Stimulated activated CD4-positive, alpha-beta T cell treated with anti-CD3 and anti-CD28 coated beads, TNF-alpha, amount 100 ng/mL, for 4 hours (primary cell): Measurements from ENCODE around the gene TDP2.
"Not testable (repeated sequence)": the region's sequence is repeated elsewhere in the genome, so short reads cannot be mapped to it uniquely, and the experiment has no call there.

Source experiments
- DNase-seq, 3 experiments: peaks; one replicate each; pipeline ENCODE4 v3.0.0-alpha.2; 2020; ENCODE audit warnings: low read depth in 3 of 3

The TDP2 gene

GRCh38 chr6:24650365-24650764 is 16.3 kb downstream of the TDP2 start:
- no peak for DNase-seq

GRCh38 chr6:24649691-24650090 is 17.0 kb downstream of the TDP2 start:
- no peak for DNase-seq

GRCh38 chr6:24648276-24648675 is 18.4 kb downstream of the TDP2 start:
- DNase-seq, result no peak

GRCh38 chr6:24646771-24647170 is 19.9 kb downstream of the TDP2 start:
- no peak for DNase-seq

GRCh38 chr6:24644377-24644776 is 22.3 kb downstream of the TDP2 start:
- no peak for DNase-seq

GRCh38 chr6:24643920-24644319 is 22.8 kb downstream of the TDP2 start:
- DNase-seq, result no peak

- DNase-seq, result no peak
These were observed 24.6 kb downstream of the TDP2 start for GRCh38 chr6:24642061-24642460.

- DNase-seq, result not testable (repeated sequence)
These were observed 26.1 kb downstream of the TDP2 start for GRCh38 chr6:24640631-24641030.

GRCh38 chr6:24640166-24640565 is 26.5 kb downstream of the TDP2 start:
- no peak for DNase-seq

GRCh38 chr6:24636681-24637080 is 30.0 kb downstream of the TDP2 start:
- DNase-seq, result no peak

GRCh38 chr6:24632573-24632972 is 34.1 kb downstream of the TDP2 start:
- no peak for DNase-seq

- DNase-seq, result no peak
These were observed 35.0 kb downstream of the TDP2 start for GRCh38 chr6:24631671-24632070.

GRCh38 chr6:24630856-24631505 is 35.7 kb downstream of the TDP2 start:
- DNase-seq, result no peak

- DNase-seq, result no peak
These were observed 44.9 kb downstream of the TDP2 start for GRCh38 chr6:24621626-24622289.

GRCh38 chr6:24620637-24621036 is 46.1 kb downstream of the TDP2 start:
- DNase-seq, result no peak

GRCh38 chr6:24619661-24620060 is 47.0 kb downstream of the TDP2 start:
- no peak for DNase-seq

GRCh38 chr6:24614648-24615047 is 52.1 kb downstream of the TDP2 start:
- no peak for DNase-seq

- no peak for DNase-seq
These were observed 52.7 kb downstream of the TDP2 start for GRCh38 chr6:24614043-24614420.

GRCh38 chr6:24613361-24614042 is 53.2 kb downstream of the TDP2 start:
- no peak for DNase-seq

- DNase-seq, result no peak
These were observed 56.0 kb downstream of the TDP2 start for GRCh38 chr6:24610672-24611071.

- DNase-seq, result no peak
These were observed 59.2 kb downstream of the TDP2 start for GRCh38 chr6:24607310-24608105.

- DNase-seq, result no peak
These were observed 60.3 kb downstream of the TDP2 start for GRCh38 chr6:24606200-24606930.
